Middle frontal gyrus (tissue), 1 donor: ENCODE data around the gene TWNK.
"Not testable (repeated sequence)": the region's sequence is repeated elsewhere in the genome, so short reads cannot be mapped to it uniquely, and the experiment has no call there.

Source experiments
- DNase-seq: peaks from one replicate; pipeline ENCODE4 v3.0.0-alpha.2; 2015; ENCODE audit warnings: low spot score; ENCODE audit errors: extremely low spot score

TWNK gene

DNA sequence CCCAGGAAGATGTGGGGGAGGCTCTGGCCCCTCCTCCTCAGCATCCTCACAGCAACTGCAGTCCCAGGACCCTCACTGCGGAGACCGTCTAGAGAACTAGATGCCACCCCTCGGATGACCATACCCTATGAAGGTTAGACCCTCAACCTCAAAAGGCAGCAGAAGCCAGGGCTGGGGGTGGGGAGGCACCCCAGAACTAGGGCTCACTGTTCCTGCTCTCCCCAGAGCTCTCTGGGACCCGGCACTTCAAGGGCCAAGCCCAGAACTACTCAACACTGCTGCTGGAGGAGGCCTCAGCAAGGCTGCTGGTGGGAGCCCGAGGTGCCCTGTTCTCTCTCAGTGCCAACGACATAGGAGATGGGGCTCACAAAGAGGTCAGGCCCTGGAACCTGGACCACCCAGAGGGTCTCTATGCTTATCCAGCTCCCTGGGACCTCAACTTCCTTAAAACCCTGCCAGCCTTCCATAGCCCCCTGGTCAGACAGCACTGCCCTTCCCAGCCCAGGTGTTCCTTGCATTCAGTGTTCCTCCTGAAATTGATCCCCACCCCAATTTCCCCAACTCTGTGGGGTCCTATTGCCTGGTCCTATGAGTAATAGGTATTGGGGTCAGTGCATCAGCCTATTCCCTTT, 14.3 kb upstream of the TWNK start:
- no peak for DNase-seq

DNA sequence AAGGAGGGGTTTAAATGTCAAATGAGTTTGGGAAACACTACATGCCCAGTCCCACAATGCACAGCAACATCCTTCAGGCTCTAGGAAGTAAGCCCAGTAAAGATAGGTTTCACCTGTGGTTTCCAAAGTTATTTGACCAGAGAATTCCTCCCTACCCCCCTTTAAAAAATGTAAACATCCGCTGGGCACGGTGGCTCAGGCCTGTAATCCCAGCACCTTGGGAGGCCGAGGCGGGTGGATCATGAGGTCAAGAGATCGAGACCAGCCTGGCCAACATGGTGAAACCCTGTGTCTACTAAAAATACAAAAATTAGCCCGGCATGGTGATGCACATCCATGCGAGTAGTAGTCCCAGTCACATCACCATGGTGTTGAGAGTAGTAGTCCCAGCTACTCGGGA, 11.9 kb upstream of the TWNK start:
- not testable (repeated sequence) for DNase-seq

DNA sequence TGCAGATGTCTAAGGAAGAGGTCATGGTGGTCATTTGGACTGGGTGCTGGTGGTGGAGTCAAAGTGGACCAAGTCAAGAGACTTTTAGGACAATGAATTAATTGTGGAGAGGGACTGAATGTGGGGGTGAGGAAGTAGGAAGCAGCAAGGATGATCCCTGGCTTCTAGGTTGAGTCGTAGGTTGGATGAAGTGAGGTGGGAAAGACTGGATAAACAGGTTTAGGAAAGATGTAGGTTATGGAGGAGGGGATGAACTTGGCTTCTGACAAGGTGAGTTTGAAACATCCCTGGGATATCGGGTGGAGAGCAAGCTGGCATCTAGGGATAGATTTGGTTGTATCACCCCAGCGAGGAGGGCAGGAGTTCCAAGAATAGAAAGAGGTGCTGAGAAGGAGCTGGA, 10.4 kb upstream of the TWNK start:
- no peak for DNase-seq

DNA sequence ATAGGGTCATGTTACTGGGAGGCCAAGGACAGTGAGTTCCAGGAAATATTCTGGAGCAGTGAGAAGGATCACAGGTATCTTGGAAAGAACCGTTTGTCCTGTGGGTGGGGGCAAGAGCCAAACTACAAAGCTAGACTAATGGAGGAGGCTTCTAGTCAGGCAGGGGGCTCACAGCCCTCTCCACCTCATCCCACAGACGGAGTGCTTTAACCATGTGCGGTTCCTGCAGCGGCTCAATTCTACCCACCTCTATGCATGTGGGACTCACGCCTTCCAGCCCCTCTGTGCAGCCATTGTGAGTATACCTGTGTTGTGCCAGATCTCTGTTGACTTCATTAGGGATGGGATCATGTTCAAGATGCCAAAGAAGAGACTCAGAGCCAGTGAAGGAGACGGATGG, 9.9 kb upstream of the TWNK start:
- no peak for DNase-seq

DNA sequence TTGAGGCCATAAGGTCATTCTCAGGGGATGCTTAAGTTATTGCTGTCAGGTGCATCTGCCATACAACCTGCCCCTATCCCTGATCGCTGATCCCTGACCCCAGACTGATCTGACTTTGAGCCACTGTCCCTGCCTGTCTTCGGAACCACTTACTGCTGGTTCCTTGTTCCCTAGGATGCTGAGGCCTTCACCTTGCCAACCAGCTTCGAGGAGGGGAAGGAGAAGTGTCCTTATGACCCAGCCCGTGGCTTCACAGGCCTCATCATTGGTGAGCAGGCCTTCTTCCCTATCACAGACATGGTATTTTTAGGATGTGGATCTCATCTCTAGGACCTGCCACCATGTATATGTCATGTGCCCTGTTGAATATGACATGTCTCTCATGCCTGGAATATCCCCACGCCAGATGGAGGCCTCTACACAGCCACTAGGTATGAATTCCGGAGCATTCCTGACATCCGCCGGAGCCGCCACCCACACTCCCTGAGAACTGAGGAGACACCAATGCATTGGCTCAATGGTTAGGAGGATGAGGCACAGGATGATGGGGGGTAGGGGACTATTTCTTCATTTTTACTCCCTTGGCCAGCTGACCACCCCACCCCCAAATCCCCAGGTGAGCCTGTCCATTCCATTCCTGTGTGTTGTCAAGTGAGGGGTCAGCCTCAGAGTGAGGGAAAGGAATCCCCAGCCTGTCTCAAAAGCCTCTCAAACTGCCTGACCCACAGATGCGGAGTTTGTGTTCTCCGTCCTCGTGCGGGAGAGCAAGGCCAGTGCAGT, 9.0 kb upstream of the TWNK start:
- DNase-seq = no peak

DNA sequence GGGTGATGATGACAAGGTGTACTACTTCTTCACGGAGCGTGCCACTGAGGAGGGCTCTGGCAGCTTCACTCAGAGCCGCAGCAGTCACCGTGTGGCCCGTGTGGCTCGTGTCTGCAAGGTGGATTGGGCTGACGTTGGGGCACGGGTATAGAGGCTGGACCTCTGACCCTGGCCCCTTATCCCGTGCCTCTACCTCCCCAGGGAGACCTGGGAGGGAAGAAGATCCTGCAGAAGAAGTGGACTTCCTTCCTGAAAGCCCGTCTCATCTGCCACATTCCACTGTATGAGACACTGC, 8.5 kb upstream of the TWNK start:
- no peak for DNase-seq

DNA sequence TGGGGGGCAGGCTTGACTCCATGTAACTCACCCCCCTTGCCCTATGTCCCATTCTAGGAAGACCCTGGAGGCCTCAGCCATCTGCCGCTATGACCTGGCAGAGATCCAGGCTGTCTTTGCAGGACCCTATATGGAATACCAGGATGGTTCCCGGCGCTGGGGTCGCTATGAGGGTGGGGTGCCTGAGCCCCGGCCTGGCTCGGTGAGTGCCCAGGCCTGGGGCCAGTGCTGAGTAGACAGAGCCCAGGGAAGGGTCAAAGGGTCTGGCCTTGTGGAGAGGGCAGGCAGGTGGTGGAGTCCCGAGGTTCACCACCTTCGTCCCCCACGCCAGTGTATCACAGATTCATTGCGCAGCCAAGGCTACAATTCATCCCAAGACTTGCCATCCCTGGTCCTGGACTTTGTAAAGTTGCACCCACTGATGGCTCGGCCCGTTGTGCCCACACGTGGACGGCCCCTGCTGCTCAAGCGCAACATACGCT, 7.5 kb upstream of the TWNK start:
- no peak for DNase-seq

DNA sequence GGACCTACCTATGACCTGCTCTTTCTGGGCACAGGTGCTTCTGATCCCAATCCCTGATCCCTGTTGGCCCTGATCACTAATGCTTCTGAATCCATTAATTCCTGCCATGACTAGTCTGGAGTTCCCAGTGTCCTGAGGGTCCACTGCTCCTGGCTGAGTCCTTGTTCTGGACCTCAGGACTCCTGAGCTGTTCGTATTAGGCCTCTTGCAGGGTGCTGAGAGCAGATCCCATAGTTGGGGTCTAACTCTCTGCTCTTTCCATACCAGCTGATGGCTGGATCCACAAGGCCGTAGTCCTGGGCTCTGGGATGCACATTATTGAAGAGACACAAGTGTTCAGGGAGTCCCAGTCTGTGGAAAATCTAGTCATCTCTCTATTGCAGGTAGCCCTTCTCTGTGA, 7.0 kb upstream of the TWNK start:
- DNase-seq = no peak

DNA sequence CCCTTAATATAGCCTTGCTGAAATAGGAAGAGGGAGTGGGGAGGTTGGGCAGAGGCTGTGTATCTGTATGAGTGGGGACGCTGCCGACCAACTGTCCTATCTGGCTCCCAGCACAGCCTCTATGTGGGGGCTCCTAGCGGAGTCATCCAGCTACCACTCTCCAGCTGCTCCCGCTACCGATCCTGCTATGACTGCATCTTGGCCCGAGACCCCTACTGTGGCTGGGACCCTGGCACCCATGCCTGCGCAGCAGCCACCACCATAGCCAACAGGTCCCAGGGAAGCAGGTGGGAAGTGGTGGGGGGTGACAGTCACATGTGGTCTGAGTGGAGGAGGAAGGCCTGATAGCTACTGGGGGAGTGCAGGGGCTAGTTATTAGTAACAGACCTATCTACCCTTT, 6.6 kb upstream of the TWNK start:
- DNase-seq = no peak

DNA sequence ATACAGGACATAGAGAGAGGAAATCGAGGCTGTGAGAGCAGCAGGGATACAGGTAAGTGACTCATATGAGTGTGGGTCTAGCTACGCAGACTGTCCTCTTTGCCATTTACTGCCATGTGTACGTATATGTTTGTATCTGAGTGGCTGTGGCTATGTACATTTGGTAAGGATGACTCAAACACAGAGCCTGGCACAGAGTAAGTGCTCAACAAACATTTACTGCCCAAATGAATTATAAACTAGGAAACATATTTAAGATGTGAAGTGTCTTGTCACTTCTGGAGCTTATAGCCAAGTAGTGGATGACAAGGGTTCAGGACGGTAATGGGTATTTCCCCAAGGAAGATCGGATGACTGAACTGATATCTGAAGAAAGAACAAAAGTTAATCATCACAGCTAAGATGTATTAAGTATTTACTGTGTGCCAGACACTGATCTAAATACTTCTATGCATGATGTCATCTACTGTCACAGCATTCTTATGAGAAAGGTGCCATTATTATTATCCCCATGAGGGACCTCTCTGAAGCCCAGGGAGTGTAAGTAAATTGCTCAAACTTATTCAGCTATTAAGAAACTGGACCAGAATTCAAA, 6.1 kb upstream of the TWNK start:
- no peak for DNase-seq

DNA sequence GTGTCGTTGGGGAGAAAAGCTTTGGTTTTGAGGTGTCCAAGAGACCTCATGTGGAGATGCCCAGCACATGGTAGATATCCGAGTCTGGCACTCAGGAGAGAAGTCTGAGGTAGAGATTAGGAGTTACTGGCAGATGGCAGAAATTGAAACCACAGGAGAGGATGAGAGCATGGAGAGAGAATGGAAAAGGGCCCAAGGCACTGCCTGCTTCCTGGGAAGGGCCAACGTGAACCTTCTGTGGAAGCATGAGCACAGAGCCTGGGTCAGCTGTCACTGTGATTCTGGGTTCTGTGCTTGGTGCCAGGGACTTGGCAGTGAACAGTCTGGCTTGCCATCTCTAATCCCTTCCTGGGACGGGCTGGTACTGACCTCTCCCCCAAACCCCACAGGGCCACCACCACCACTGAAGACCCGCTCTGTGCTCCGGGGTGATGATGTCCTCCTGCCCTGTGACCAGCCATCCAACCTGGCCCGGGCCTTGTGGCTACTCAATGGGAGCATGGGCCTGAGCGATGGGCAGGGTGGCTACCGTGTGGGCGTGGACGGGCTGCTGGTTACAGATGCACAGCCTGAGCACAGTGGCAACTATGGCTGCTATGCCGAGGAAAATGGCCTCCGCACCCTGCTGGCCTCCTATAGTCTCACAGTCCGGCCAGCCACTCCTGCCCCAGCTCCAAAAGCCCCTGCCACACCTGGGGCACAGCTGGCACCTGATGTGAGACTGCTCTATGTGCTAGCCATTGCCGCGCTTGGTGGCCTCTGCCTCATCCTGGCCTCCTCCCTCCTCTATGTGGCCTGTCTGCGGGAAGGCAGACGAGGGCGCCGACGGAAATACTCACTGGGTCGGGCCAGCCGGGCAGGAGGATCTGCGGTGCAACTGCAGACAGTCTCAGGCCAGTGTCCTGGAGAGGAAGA, 4.2 kb upstream of the TWNK start:
- no peak for DNase-seq

DNA sequence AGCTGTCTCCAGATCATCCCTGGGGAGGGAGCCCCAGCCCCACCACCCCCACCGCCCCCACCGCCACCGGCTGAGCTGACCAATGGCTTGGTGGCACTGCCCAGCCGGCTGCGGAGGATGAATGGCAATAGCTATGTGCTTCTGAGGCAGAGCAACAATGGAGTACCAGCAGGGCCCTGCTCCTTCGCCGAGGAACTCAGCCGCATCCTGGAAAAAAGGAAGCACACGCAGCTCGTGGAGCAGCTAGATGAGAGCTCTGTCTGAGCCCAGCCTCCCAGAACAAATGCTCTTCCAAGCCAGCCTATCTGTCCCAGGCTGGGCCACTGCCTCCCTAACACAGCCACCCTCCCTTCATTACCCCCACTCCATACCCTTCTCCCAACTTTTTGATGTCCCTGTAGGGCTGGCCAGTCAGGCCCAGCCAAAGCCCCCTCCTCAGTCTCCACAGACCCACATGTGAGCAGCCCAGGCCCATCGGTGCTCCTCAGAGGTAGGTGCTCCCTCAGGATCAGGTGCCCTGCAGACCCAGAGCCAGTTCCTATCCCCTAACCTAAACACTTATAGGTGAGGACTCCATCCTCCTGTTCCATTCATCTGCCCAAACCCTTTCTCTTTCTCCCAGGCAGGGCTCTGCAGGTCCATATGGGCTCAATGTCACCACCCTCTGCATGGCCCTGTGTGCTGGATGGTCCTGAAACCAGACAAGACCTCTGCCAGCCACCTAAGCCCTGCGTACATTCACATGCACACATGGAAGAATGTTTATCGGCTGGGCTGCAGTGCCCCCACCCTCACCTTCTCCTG, 3.3 kb upstream of the TWNK start:
- DNase-seq = no peak

DNA sequence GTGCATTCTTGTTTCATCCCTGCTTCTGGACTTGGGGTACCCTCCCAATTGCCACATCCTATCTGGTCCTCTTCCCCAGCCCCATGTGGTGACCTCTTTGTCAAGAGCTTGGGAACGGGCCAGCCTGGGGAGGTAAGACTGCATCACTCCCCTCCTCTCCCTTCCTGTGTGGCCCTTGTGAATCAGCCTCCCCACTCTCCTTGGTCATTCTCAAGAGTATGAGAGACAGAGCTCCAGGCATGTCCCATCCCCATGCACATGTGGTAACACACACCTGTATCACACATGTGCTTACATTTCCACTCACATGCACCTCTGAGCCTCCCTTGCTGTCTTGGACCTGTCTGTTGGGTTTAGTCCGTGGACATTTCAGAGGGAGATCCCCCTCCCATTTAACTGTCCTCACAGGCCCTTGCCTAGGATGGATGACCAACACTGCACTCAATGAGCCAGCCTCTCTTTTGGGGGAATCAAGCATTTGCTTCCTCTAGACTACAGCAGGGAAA, 2.6 kb upstream of the TWNK start:
- DNase-seq = no peak

DNA sequence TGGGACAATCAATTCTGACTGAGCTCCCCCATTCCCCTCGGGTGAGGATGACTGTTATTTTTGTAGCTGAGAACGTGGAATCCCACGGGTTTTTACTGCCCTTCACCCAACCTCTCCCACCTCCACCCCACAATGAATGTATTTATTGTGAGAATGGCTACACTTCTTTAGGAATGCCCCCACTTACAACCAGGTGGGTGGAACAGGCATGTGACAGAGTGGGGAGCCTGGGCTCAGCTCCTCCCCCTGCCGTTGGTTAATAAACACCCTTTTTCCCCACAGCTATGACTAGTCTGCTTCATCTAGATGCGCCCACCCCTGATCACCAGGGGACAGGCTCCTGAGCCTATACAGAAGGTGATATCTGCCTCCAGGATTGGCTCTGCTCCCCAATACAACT, 2.0 kb upstream of the TWNK start:
- no peak for DNase-seq

DNA sequence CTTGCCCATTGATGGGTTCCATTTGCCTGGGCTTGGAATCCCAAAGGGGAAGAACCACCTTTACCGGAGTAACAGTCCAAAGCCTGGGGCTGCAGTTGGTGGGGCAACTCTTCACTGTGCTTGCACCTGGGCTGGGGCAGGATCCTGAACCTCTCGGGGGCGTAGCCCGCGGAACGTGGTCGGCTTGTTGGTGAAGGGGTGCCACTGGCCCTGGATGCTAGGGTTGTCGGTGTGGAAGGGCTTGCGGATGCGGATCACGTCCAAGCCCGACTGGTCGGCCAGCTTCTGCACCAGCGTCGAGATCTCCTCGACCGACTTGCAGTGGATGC, 756 bp upstream of the TWNK start:
- DNase-seq = no peak

DNA sequence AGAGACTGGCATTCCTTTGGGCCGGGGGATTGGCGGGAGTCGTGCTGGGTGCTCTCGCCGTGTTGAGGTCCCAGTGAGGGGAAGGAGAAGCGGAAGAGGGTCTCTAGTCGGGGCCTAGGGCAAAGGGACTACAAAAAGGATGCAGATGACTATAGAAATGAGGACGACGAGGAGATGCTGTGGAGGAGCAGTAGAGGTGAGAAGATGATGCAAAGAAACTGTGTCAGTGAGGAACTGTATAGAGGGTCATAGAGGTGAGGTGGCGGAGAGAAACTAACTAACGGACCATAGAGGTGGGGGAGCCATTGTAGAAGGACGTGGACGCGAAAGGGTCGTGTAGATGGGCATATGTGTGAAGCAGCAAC, 324 bp downstream of the TWNK start:
- no peak for DNase-seq

DNA sequence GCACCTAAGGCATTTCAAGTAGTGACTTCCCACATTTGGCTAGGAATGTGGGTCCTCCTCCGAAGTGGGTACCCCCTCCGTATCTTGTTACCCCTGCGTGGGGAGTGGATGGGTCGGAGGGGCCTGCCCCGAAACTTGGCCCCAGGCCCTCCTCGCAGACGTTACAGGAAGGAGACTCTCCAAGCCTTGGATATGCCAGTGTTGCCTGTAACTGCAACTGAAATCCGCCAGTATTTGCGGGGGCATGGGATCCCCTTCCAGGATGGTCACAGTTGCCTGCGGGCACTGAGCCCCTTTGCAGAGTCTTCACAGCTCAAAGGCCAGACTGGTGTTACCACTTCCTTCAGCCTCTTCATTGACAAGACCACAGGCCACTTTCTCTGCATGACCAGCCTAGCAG, 823 bp downstream of the TWNK start:
- DNase-seq = no peak

DNA sequence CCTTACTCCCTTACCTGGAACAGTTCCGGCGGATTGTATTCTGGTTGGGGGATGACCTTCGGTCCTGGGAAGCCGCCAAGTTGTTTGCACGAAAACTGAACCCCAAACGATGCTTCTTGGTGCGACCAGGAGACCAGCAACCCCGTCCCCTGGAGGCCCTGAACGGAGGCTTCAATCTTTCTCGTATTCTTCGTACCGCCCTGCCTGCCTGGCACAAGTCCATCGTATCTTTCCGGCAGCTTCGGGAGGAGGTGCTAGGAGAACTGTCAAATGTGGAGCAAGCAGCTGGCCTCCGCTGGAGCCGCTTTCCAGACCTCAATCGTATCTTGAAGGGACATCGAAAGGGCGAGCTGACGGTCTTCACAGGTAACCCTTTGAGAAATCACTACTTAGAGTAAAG, 1.7 kb downstream of the TWNK start:
- no peak for DNase-seq

DNA sequence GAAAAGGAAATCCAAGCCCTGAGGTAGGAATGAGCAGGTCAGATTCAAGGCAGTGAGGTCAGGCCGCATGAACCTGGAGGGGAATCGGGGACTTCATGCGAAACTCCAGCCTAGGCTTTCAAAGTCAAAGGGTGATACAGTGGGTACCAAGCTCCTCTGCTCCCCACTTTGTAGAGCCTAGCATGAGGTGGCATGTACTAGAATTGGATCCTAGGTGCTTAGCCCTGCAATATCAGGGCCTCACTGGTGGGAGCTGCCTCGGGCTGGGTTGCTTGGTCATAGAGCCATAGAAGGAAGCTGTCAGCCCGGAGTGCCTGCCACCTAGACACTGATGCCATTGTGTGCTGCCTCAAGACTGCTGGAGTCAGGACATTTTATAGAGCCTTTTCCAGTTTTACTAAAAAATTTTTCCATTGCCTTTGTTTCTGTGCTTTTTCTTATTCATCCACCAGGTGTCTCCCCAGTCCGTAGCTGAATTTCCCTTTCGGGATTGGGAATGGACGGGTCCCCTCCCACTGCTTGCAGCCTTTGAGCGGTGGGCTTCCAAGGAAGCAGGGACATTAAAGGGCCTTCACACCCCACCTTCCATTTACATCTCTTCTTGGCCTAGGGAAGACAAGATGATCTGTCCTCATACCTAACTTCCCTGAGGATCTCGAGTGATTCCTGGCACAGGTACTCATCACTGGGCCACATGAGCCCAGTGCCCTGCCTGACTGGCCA, 6.8 kb downstream of the TWNK start:
- no peak for DNase-seq

DNA sequence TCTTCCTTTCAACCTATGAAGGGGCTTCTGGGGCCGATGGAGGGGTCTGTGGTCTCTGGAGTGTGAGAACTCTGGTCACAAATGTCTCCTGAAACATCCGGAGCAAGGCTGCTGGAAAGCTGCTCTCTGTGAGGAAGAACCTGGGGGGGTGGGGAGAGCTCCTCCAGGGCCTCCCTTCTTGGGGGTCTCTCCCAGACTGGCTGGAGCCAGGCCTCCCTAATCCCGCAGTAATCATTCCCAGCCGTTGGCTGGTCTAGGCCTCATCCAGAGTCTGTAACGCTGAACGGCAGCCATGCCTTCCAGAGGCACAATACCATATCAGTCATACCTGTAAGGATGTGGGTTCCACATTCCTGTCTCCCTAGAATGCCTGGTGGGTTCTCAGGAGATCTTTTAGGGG, 7.8 kb downstream of the TWNK start:
- no peak for DNase-seq
